NOMO-1 (cell line): Measurements from ENCODE around the gene LNPK.
A peak's percentile ranks its signal among the peaks of the same experiment; 100 is the strongest.
"Not testable (repeated sequence)": the region's sequence is repeated elsewhere in the genome, so short reads cannot be mapped to it uniquely, and the experiment has no call there.

Source experiments
- DNase-seq, 2 experiments: peaks; one replicate each; lab custom pipeline; 2025; ENCODE audit not compliant: unreplicated experiment in 2 of 2; lab: John Stamatoyannopoulos, UW

Gene LNPK, protein sequence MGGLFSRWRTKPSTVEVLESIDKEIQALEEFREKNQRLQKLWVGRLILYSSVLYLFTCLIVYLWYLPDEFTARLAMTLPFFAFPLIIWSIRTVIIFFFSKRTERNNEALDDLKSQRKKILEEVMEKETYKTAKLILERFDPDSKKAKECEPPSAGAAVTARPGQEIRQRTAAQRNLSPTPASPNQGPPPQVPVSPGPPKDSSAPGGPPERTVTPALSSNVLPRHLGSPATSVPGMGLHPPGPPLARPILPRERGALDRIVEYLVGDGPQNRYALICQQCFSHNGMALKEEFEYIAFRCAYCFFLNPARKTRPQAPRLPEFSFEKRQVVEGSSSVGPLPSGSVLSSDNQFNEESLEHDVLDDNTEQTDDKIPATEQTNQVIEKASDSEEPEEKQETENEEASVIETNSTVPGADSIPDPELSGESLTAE

DNA sequence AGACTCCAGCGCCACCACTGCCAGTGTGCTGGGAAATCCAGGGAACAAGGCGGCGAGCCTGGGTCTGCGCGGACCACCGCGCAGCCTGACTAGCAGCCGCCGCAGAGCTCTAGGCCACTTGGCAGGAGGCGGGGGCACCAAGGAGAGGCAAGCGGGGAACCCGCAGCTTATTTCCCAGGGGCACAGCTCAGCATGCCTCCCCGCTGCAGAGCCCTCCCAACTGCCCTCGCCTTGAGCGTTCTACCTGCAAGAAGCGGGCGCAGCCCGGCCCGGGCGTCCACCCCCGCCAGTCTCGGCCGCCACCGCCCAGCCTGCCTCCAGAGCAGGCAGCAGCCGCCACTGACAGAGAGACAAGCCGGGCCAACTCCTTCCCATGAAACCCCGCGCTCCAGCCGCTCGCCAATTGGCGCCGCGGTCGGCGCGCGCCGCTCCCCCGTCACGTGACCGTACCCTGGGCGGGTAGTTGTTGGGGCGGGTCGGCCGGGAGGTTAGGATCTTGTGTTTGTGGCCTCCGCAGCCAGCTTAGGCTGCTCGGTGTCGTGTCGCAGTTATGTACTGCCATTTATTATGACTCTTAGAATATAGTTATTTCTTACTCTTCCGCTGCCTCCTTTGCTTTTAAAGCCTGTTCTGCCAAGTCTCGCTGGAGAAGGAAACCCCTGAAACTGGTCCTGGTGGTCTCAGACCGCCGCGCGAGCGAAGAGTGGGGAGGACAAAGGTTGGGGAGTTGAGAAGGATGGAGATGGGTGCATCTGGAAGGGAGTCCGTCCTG is at the start of gene LNPK:
LNPK (minus strand) TSS at position 352 of the 772 bp plus-strand sequence. CDS start 6,683 bp downstream, outside the sequence.
- peak; percentile 91 to 93 for DNase-seq

GRCh38 chr2:176039375-176039774 is 37.3 kb upstream of the LNPK start:
- DNase-seq: peak; percentile 32 to 76

DNA sequence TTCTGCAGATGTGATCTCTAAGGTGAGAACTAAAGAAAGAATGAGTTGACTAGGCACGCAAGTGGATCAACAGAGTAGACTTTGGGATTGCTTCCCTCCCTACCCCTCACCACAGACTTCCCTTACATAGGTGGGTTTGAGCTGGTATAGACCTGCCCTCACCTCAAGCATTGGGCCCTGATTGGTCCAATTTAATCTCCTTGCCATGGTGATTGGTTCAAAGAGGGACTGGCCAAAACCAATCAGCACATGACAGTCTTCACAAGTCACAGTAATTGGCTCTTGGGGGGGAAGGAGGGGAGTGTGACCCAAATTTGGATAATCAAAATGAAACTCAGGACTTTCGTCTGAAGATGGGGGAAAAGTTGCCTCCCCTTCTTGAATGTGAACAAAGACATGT is 36.6 kb upstream of the LNPK start:
- no peak for DNase-seq

DNA sequence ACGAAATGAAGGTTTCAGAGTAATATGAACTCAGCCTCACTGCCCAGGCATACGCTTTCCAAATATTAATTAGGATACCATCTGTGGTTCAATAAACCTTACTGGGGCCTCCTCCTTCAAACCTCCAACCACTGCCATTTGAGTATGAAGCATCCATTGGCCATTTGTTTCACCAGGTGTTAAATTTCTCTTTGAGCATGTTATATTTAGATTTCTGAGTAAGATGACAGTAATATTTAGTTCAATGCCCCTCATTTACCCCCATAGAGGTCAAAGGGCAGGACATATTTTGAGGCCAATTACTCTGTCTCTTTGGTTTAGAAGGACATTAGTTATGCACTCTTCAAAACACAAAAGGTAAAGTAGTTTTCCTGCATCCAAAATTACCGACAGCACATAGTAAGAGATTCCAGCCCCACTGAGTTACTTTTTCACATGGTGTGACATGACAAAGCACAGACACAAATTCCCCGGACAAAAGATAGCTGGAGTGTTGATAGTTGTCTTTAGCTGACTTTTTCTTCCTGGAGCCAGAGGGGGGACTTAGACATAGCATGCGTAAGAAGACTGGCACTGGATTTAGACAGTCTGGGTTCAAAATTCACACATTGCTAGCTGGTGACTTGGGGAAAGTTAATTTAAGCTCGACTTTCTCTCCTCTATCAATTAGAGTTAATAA is 33.1 kb upstream of the LNPK start:
- no peak for DNase-seq

- no peak for DNase-seq
Measured at GRCh38 chr2:176027806-176028205, 25.7 kb upstream of the LNPK start.

DNA sequence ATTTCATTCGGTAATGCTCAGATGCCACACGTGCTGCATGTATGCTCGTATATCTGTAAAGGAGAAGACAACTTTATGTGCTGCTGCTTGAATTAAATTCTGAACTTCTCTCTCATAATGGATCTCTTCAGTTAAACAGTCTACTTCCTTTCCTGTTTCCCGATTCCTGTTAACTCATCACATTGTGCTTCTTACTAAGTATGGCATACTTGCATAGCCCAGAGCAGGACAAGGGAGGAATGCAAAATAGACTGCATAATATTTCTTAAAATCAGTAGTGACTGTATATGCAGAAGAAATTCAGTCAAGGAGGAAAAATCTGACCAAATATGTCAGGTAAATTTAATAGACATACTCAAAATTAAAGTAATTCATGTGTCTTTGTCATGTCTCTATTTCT is 23.9 kb upstream of the LNPK start:
- DNase-seq: no peak

DNA sequence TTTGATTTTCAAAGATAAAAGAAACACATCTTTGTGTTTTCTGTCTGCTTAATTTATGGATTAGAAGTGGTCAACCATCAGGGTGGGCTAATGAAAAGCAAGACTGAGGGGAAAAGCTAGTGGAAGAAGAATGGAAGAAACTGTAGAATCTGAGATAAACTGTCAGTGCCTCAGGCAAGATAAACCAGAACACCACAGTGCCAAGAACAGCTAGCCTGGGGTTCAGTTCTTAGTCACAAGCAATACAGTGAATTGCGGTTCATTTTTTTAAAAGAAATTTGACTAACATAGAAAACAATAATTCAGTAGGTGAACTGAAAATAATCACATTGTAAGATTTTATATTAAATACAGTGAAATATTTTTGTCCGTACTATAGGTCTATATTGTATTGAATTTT is 22.0 kb upstream of the LNPK start:
- no peak for DNase-seq

- DNase-seq: no peak
Measured at GRCh38 chr2:176022048-176022447, 20.0 kb upstream of the LNPK start.

GRCh38 chr2:176020400-176020799 is 18.3 kb upstream of the LNPK start:
- no peak for DNase-seq

- DNase-seq: no peak
Measured at GRCh38 chr2:176018708-176019107, 16.6 kb upstream of the LNPK start.

GRCh38 chr2:176009445-176009844 is 7.4 kb upstream of the LNPK start:
- DNase-seq: no peak

DNA sequence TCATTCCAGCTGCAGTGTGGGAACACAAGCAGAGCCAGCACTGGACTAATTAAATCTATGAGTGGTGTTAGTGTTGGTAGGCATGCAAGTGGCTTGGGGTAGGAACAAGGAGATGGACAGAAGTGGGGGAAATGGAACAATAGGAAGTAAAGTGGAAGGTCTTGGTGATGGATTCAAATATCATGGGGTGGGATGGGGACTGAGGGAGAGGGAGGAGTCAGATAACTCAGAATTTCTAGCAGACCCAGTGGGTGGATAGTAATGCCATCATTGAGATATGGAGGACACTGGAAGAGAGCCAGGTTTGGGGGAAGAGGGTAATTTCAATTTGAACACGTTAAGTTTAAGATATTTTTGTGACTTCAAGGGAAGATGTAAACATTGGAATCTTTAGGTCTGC is 2.9 kb upstream of the LNPK start:
- DNase-seq: no peak

GRCh38 chr2:176003958-176004357 is 1.9 kb upstream of the LNPK start:
- no peak for DNase-seq

- no peak for DNase-seq
Measured at GRCh38 chr2:176002688-176003210, 682 bp upstream of the LNPK start.

GRCh38 chr2:176001281-176001915 is 669 bp downstream of the LNPK start:
- DNase-seq: peak; percentile 61 to 76

DNA sequence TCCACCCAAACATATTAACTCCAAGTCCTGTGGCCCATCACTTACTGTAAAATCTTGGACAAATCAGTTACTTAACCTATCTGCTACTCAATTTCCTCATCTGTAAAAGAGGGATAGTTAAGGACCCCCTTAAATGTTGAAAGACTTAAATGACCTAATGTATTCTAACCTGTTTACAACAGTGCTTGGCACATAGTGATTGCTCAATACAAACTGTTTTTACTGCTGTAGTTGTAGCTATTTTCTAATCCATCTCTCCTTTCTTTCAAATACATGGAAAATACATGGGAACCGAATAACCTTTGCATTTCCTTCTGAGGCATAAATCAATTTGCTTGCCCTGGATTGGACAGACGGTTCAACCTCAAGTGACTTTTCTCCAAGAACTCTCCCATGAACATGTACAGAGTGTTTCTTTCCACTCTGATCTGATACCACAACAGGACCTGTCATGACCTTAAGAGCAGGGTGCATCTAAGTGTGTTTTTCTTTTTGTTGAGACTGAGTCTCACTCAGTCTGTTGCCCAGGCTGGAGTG is 2.7 kb downstream of the LNPK start:
- DNase-seq: no peak

DNA sequence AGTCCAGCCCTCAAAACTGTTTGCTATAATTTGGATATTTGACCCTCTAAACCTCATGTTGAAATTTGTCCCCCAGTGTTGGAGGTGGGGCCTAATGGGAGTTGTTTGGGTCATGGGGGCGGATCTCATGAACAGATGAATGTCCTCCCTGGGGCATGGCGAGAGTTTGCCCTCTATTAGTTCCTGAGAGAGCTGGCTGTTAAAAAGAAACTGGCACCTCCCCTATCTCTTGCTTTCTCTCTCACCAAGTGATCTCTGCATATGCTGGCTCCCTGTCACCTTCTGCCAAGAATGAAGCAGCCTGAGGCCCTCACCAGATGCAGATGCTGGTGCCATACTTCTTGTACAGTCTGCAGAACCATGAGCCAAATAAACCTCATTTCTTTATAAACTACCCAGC is 12.0 kb downstream of the LNPK start:
- no peak for DNase-seq

- not testable (repeated sequence) for DNase-seq
Measured at GRCh38 chr2:175987126-175987525, 14.9 kb downstream of the LNPK start.

DNA sequence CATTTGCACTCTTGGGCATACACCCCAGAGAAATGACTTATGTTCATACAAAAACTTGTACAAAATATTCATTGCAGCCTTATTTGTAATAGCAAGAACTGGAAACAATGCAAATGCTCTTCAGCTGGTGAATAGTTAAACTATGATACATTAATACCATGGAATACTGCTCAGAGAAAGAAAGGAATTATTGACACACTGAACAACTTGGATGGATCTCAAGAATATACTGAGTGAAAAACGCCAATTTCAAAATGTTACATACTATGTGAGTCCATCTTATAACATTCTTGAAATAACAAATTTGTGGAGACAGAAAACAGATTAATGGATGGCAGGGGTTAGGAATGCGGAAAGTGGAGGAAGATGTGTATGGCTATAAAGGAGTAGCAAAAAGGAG is 17.2 kb downstream of the LNPK start:
- DNase-seq: no peak

- no peak for DNase-seq
Measured at GRCh38 chr2:175981551-175981950, 20.5 kb downstream of the LNPK start.
